Progenitor cell of endocrine pancreas (in vitro differentiated cells): Measurements from ENCODE around the gene MMP12. TPM values are rescaled to one million over a fixed set of nuclear protein-coding genes. Genes with fewer than 3 reads are reported as not detected.

Experiments
- DNase-seq: peaks from one replicate; pipeline ENCODE4 v3.0.0; 2021; ENCODE audit warnings: low spot score; ENCODE audit not compliant: unreplicated experiment
- H3K27ac Mint-ChIP-seq: 2 replicates; pipeline ENCODE4 v1.8.0; 2021; ENCODE audit warnings: mild to moderate bottlenecking, moderate library complexity, mixed read lengths
- H3K27me3 Mint-ChIP-seq: 2 replicates; pipeline ENCODE4 v1.8.0; 2021; ENCODE audit warnings: mixed read lengths
- H3K36me3 Mint-ChIP-seq: 2 replicates; pipeline ENCODE4 v1.8.0; 2022; ENCODE audit warnings: mixed read lengths; ENCODE audit not compliant: insufficient read depth
- H3K4me1 Mint-ChIP-seq: 2 replicates; pipeline ENCODE4 v1.8.0; 2021; ENCODE audit warnings: low read depth, mixed read lengths
- H3K4me3 Mint-ChIP-seq: 2 replicates; pipeline ENCODE4 v1.8.0; 2021; ENCODE audit warnings: low read depth, mild to moderate bottlenecking, moderate library complexity, mixed read lengths
- H3K9me3 Mint-ChIP-seq: 2 replicates; pipeline ENCODE4 v1.8.0; 2021; ENCODE audit warnings: low read depth, mixed read lengths
- total RNA-seq: library from RNA; stranded (reverse); gene quantifications from 2 replicates; pipeline ENCODE4 v1.2.1, GENCODE V29; 2021
- TF ChIP-seq, protein P1 (sequence below): fragments of 200-600 bp; sonication (generic); IDR thresholded peaks from one replicate; pipeline ENCODE4 v1.5.0; 2021; ENCODE audit warnings: antibody characterized with exemption, mild to moderate bottlenecking; ENCODE audit not compliant: unreplicated experiment

Gene MMP12
- total RNA-seq, 1 donor from 2014 or later, result not detected

DNA sequence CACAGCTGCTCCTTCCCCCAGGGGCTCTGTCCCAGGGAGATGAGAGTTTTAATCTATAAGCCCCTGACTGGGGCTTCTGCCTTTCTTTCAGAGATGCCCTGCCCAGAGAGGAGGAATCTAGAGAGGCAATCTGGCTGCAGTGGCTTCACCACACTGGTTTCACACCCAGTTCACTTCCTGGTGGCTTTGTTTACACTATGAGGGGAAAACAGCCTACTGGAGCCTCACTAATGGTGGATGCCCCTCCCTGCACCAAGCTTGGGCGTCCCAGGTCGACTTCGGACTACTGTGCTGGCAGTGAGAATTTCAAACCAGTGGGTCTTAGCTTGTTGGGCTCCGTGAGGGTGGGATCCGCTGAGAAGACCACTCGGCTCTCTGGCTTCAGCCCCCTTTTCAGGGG lies 55.3 kb downstream of the MMP12 start:
- Mint-ChIP-seq H3K4me3 (no peak overlapping the region), H3K4me1 (no peaks in the 10 kb centered on the region), H3K36me3 (no peaks in the 10 kb centered on the region), H3K9me3 (peaks cover 19% of the 10 kb centered on the region), H3K27ac (no peak overlapping the region), H3K27me3 (no peaks in the 10 kb centered on the region)
- DNase-seq, result no peak
- TF ChIP-seq, protein P1, sequence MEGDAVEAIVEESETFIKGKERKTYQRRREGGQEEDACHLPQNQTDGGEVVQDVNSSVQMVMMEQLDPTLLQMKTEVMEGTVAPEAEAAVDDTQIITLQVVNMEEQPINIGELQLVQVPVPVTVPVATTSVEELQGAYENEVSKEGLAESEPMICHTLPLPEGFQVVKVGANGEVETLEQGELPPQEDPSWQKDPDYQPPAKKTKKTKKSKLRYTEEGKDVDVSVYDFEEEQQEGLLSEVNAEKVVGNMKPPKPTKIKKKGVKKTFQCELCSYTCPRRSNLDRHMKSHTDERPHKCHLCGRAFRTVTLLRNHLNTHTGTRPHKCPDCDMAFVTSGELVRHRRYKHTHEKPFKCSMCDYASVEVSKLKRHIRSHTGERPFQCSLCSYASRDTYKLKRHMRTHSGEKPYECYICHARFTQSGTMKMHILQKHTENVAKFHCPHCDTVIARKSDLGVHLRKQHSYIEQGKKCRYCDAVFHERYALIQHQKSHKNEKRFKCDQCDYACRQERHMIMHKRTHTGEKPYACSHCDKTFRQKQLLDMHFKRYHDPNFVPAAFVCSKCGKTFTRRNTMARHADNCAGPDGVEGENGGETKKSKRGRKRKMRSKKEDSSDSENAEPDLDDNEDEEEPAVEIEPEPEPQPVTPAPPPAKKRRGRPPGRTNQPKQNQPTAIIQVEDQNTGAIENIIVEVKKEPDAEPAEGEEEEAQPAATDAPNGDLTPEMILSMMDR, result no peak

DNA sequence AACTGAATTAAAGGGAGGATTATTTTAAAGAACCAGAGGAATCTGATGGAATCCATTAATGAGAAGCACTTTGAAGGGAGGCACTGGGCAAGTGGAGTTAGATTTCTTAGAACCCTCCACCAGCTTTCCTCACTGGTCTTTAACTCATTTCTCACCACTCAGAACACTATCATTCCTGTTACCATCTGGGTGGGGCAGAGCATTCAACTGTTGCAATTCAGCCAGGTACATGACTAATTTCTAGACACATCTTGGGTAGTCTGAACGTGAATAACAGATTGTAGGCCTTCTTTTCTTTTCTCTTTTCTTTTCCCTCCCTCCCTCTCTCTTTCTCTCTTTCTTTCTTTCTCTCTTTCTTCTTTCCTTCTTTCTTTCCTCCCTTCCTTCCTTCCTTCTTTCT lies 61.3 kb downstream of the MMP12 start:
- no peaks in the 10 kb centered on the region for H3K4me1 Mint-ChIP-seq
- H3K27me3 Mint-ChIP-seq, result no peaks in the 10 kb centered on the region
- peaks cover 19% of the 10 kb centered on the region for H3K9me3 Mint-ChIP-seq
- H3K27ac Mint-ChIP-seq, result no peak overlapping the region
- no peaks in the 10 kb centered on the region for H3K36me3 Mint-ChIP-seq
- no peak overlapping the region for H3K4me3 Mint-ChIP-seq
- TF ChIP-seq, protein P1, result no peak
- DNase-seq, result no peak

Other genes with a start within 250 kb of the MMP12 start
- not detected in 2 replicates for gene MMP20, start 249.7 kb downstream of the MMP12 start, total RNA-seq
- not detected in 2 replicates for gene MMP27, start 169.2 kb downstream of the MMP12 start, total RNA-seq
- gene MMP8, start 150.0 kb downstream of the MMP12 start, total RNA-seq, result not detected in 2 replicates
- 0.22 TPM in 1 of 2 replicates, not detected in the other for gene MMP10, start 94.4 kb downstream of the MMP12 start, total RNA-seq
- 0.24 and 1.3 TPM in 2 replicates for gene MMP1, start 76.8 kb downstream of the MMP12 start, total RNA-seq
- gene MMP3, start 31.4 kb downstream of the MMP12 start, total RNA-seq, result not detected in 2 replicates
- not detected in 2 replicates for gene MMP13, start 80.8 kb upstream of the MMP12 start, total RNA-seq
- gene DCUN1D5, start 217.2 kb upstream of the MMP12 start, total RNA-seq, result 31.8 and 35.9 TPM in 2 replicates
- 18.6 and 19.1 TPM in 2 replicates for gene DYNC2H1, start 234.4 kb upstream of the MMP12 start, total RNA-seq